Uterus (tissue), 4 donors: ENCODE data around the gene HDGFL2. TPM values are rescaled to one million over a fixed set of nuclear protein-coding genes. Genes with fewer than 3 reads are reported as not detected.

Experiments used
- DNase-seq, 2 donors: peaks; one replicate each; pipeline ENCODE4 v3.0.0-alpha.2; 2019 to 2020
- H3K27ac ChIP-seq, 2 donors: fragments of 200-600 bp; sonication (generic); 1 replicate in 1 of 2; 2 replicates in 1 of 2; pipeline ENCODE4 v1.5.1; 2016 to 2018
- H3K27me3 ChIP-seq, 2 donors: fragments of 200-600 bp; sonication (generic); one replicate each; pipeline ENCODE4 v1.5.1; 2018 to 2019; ENCODE audit warnings: control low read depth in 1 of 2
- H3K36me3 ChIP-seq, 2 donors: fragments of 200-600 bp; sonication (generic); one replicate each; pipeline ENCODE4 v1.5.1; 2019; ENCODE audit warnings: control low read depth in 1 of 2
- H3K4me1 ChIP-seq, 2 donors: fragments of 200-600 bp; sonication (generic); one replicate each; pipeline ENCODE4 v1.5.1; 2018 to 2019; ENCODE audit warnings: control low read depth in 1 of 2
- H3K4me3 ChIP-seq, 2 donors: fragments of 200-600 bp; sonication (generic); 1 replicate in 1 of 2; 2 replicates in 1 of 2; pipeline ENCODE4 v1.5.1; 2018 to 2019; ENCODE audit warnings: mild to moderate bottlenecking in 1 of 2
- H3K9me3 ChIP-seq, 2 donors: fragments of 200-600 bp; sonication (generic); one replicate each; pipeline ENCODE4 v1.5.1; 2019; ENCODE audit warnings: control low read depth in 1 of 2
- CTCF ChIP-seq, 4 experiments: fragments of 200-600 bp in 2 of 4; fragments of 450-650 bp in 2 of 4; sonication (generic) in 2 of 4; IDR thresholded peaks; one replicate each; pipeline ENCODE4 v1.5.1; 2016 to 2019; ENCODE audit warnings: antibody characterized with exemption in 4 of 4, mild to moderate bottlenecking in 2 of 4, moderate library complexity in 1 of 4
- POLR2A ChIP-seq, 2 donors: fragments of 450-650 bp; IDR thresholded peaks; one replicate each; pipeline ENCODE4 v1.6.1; 2016; ENCODE audit warnings: antibody characterized with exemption in 2 of 2, mild to moderate bottlenecking in 1 of 2, moderate library complexity in 1 of 2
- intact Hi-C: fragments of 100-400 bp; cut with DNase I; formaldehyde crosslinking; loops from one replicate; pipeline ENCODE4 v1.15.1; 2023; ENCODE audit warnings: low total_unique reads
- total RNA-seq, 4 donors: library from RNA; depleted of rRNA in 3 of 4; stranded (reverse); fragments of >200 nt in 3 of 4; gene quantifications; one replicate each; pipeline versions ENCODE4 v1.1.0 to v1.2.4, GENCODE V29; 2014 to 2023
- donor health status: DM: yes; HTN: yes; CAD: no.

The HDGFL2 gene
- total RNA-seq, 4 donors from 2014 or later = 8.5 to 65.8 (median 34.8) TPM

GRCh38 chr19:4529924-4530522, 57.9 kb downstream of the HDGFL2 start:
- DNase-seq = no peak
- TF ChIP-seq POLR2A (IDR thresholded peaks at IDR 0.05) = no peak
- TF ChIP-seq CTCF (IDR thresholded peaks at IDR 0.05) = no peak
- no peaks in the 10 kb centered on the region for H3K9me3 ChIP-seq
- intact Hi-C loops = no loop called here
- no peak overlapping the region for H3K4me3 ChIP-seq
- H3K27ac ChIP-seq = no peak overlapping the region
- H3K36me3 ChIP-seq = no peaks in the 10 kb centered on the region
- H3K4me1 ChIP-seq = no peaks in the 10 kb centered on the region
- H3K27me3 ChIP-seq = no peaks in the 10 kb centered on the region

DNA sequence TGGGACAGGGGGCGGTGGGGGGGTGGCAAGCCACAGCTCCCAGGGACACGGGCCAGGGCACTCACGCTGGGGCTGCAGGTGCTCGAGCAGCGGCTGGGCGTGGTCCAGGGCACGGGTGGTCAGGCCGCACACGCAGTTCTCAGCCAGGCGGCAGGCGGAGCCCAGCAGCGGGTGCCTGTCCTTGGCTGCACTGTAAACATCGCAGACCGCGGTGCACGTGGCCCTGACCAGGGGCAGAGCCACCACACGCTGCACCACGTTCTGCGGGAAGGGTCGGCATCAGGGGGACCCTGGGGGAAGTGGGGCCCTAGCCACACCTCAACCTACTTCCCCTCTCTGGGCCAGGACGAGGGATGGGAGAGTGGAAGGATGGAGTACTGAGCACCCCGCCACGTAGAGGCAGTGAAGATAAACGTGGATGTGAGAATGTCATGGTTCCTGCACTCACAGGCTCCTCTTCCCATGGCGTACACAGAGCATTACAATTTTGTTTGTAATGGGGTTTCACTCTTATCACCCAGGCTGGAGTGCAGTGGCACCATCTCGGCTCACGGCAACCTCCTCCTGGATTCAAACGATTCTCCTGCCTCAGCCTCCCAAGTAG, 59.6 kb downstream of the HDGFL2 start:
- H3K4me3 ChIP-seq = no peak overlapping the region
- no peak for TF ChIP-seq CTCF (IDR thresholded peaks at IDR 0.05)
- no peak for TF ChIP-seq POLR2A (IDR thresholded peaks at IDR 0.05)

GRCh38 chr19:4533334-4533733, 61.2 kb downstream of the HDGFL2 start:
- H3K36me3 ChIP-seq = no peaks in the 10 kb centered on the region
- H3K27me3 ChIP-seq = no peaks in the 10 kb centered on the region
- no peak for DNase-seq
- no peak overlapping the region for H3K4me3 ChIP-seq
- no peaks in the 10 kb centered on the region for H3K4me1 ChIP-seq
- no peak overlapping the region for H3K27ac ChIP-seq
- no peaks in the 10 kb centered on the region for H3K9me3 ChIP-seq
- intact Hi-C loops = no loop called here
- TF ChIP-seq POLR2A (IDR thresholded peaks at IDR 0.05) (no peak), CTCF (IDR thresholded peaks at IDR 0.05) (no peak)

More for the DNA sequence above, 59.6 kb downstream of the HDGFL2 start:
- intact Hi-C loops = no loop called here
- H3K4me1 ChIP-seq = no peaks in the 10 kb centered on the region
- no peak for DNase-seq
- H3K27me3 ChIP-seq = no peaks in the 10 kb centered on the region
- no peaks in the 10 kb centered on the region for H3K9me3 ChIP-seq
- H3K36me3 ChIP-seq = no peaks in the 10 kb centered on the region
- no peak overlapping the region for H3K27ac ChIP-seq

- intact Hi-C loops = no loop called here
- TF ChIP-seq POLR2A (IDR thresholded peaks at IDR 0.05) (no peak), CTCF (IDR thresholded peaks at IDR 0.05) (no peak)
- Histone ChIP-seq H3K4me3 (no peak overlapping the region), H3K4me1 (no peaks in the 10 kb centered on the region), H3K27me3 (no peaks in the 10 kb centered on the region), H3K36me3 (no peaks in the 10 kb centered on the region), H3K27ac (no peak overlapping the region), H3K9me3 (no peaks in the 10 kb centered on the region)
- DNase-seq = no peak
Measured at GRCh38 chr19:4533835-4534424, 61.8 kb downstream of the HDGFL2 start.
